AG09319 (cell line): ENCODE measurements around the gene EID3.
"Not testable (repeated sequence)": the region's sequence is repeated elsewhere in the genome, so short reads cannot be mapped to it uniquely, and the experiment has no call there.

Experiments used
- DNase-seq: peaks from one replicate; pipeline ENCODE4 v3.0.0-alpha.2; 2010; ENCODE audit warnings: low read depth; ENCODE audit errors: extremely low read depth
- CTCF ChIP-seq: IDR thresholded peaks from 2 replicates; pipeline ENCODE4 v1.5.1; 2011; ENCODE audit warnings: low read depth, mild to moderate bottlenecking, inconsistent platforms, low read length, moderate library complexity

Gene EID3

GRCh38 chr12:104290855-104291254, 12.7 kb upstream of the EID3 start:
- DNase-seq: no peak
- TF ChIP-seq CTCF: no peak

DNA sequence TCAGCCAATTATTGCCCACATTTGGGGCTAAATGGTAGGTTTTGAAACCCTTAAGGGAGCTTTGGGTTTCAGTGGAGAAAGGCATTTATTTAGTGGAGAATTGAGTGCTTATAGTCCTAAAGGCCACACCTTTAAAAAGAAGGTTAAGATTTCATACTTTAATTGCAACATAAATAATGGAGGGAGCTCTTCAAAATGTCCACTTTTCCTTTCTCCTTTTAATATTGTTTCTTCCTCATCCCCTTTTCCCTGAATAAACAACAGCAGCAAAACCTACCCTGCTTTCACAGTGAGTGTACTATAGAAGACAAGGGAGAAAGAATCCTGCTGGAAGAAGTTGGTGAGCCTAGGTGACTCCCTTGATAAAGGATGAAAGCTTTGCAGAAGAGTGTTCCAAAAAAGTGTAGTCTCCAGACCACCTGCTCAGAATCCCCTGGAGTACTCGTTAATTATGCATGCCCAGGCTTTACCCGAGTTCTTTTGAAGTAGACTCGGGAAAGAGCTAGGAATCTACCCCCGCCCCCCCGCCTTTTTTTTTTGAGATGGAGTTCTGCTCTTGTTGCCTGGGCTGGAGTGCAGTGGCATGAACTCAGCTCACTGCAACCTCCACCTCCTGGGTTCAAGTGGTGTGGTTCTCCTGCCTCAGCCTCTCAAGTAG, 11.5 kb upstream of the EID3 start:
- no peak for TF ChIP-seq CTCF
- DNase-seq: no peak

DNA sequence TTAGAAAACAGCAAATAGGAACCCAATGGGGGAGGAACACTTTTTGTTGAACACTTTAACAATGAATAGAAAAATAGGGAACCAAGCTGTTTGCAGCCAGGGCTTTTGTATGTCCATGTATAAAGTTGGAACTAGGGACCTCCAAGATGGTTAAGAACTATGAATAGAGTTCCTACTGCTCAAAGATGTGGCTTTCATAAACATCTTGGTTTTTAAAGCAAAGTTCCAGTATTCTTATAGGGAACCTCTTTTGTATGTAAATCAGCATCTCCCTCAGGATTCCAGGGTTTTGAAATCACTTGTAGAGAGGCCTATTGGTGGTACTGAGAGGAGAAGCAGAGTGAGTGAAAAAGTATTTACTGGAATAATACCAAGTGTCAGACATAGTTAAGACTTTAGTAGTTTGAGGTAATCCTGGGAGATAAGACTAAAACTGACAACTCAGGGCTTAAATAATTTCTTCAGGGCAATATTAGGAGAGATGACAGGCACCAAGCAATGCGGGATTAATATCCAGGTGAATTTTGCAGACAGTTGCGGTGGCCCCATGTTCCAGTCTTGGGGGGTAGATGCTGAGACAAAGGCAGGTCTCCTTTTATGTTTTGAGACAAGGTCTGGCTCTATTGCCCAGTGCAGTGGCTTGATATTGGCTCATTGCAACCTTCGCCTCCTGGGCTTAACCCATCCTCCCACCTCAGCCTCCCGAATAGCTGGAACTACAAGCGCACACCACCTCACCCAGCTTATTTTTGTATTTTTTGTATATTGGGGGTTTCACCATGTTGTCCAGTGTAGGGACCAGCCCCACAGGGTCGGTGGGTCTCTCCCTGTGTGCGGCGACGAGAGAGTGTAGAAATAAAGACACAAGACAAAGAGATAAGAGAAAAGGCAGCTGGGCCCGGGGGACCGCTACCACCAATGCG, 10.4 kb upstream of the EID3 start:
- no peak for DNase-seq
- no peak for TF ChIP-seq CTCF

DNA sequence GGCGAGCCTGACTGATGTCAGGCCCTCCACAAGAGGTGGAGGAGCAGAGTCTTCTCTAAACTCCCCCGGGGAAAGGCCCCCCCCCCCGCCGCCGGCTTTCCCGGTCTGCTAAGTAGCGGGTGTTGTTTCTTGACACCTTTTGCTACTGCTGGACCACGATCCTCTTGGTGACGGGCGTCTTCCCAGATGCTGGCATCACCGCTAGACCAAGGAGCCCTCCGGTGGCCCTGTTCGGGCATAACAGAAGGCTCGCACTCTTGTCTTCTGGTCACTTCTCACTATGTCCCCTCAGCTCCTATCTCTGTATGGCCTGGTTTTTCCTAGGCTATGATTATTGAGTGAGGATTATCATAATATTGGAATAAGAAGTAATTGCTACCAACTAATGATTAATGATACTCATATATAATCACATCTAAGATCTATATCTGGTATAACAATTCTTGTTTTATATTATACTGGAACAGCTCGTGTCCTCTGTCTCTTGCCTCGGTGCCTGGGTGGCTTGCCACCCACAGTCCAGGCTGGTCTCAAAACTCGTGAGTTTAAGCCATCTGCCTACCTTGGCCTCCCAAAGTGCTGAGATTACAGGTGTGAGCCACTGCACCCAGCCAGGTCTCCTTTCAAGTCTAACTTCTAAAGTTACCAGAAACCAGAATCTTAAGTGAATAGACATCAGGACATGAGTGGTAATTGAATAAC, 9.2 kb upstream of the EID3 start:
- TF ChIP-seq CTCF: peak; percentile 29
- not testable (repeated sequence) for DNase-seq

DNA sequence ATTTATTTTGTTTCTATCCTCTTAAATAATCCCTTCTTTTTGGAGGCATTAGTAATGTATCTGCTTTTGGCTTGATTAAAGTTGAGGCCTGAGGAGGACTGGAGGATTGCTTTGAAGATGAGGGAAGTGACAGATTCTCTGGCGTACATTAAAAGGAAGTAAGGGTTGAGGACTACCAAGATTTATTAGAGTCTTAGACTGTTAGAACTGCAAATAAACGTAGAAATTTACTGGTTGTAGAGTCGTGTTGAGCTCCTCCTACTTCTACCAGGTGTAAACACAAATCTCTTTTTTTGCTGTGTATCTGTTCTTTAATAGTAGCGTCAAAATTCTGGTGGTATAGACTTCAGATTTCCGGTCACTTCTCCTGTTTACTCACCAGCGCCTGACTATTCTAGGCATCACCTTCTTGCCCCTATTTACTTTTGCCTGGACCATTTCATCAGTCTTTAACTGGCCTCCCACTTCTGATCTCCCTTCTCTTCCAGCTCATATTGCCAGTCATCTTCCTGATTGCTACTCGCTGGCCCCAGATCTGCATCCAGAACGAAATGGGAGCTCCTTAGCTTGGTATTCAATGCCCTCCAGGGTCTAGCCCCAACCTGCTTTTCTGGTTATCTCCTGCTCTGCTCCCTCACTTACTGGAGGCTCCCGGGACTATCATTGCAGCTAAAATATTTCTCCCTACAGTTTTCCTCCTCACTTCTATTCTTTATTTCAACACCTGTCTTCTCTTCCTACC, 8.4 kb upstream of the EID3 start:
- TF ChIP-seq CTCF: no peak
- DNase-seq: no peak

DNA sequence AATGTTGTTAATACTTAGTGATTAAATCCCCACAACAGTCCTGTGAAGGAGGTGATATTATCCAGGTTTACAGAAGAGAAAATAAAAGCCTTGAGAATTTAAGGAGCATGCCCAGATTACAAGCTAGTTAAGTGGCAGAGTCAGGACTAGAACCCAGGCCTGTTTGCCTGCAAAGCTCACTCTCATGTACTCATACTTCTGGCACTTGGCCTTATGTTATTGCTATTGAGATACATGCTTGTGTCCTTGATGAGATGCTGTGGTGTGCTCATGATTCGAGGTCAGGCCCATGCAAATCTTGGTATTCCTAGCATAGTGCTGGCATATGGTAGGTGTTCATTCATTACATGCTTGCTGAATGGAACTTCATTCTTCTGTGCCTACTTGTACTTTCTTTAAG, 7.6 kb upstream of the EID3 start:
- no peak for DNase-seq

More for the DNA sequence above, 7.6 kb upstream of the EID3 start:
- no peak for TF ChIP-seq CTCF
